K562 (cell line): ENCODE measurements around the gene NEXN. TPM values are rescaled to one million over a fixed set of nuclear protein-coding genes. Genes with fewer than 3 reads are reported as not detected.

Source experiments
- ATAC-seq: fragments of 200-7000 bp; cut with Tn5 transposase; 3 replicates; pipeline ENCODE4 v1.9.1; 2020; ENCODE audit warnings: moderate library complexity
- BruUV-seq: library from RNA; stranded (reverse); fragments of 400-500 nt; replicated peaks from 2 replicates; lab custom pipeline; 2021; lab: Mats Ljungman, UMichigan
- CTCF ChIA-PET: fragments of 300-600 bp; formaldehyde crosslinking; extraction: SDS; loops from one replicate; lab custom pipeline; 2021; ENCODE audit warnings: low intra/inter-chr PET ratio; lab: Yijun Ruan, JAX
- POLR2A ChIA-PET: fragments of 300-600, 350-650 bp; sonication (Branson Sonifier 250); formaldehyde crosslinking; extraction: SDS; loops from one replicate; lab custom pipeline; 2021; ENCODE audit warnings: antibody characterized with exemption, inconsistent platforms; lab: Yijun Ruan, JAX
- DNase-seq, 4 experiments: peaks; one replicate each; pipeline versions ENCODE4 v3.0.0 to v3.0.0-alpha.2; 2011 to 2018; ENCODE audit warnings: low spot score in 3 of 4, mixed read lengths in 3 of 4; ENCODE audit errors: extremely low read depth in 1 of 4
- FAIRE-seq: peaks from 2 replicates; lab custom pipeline; 2011; peaks lifted over from hg19 to GRCh38; lab: Jason Lieb, UNC
- H2AFZ ChIP-seq: 2 replicates; pipeline ENCODE4 v1.6.0; 2011; ENCODE audit warnings: low read depth, low read length, control low read depth, inconsistent platforms
- H3K27ac ChIP-seq: fragments of 200-600 bp; 3 replicates; pipeline ENCODE4 v1.8.0; 2011; ENCODE audit warnings: low read depth, mild to moderate bottlenecking, control low read depth, inconsistent platforms, low read length, moderate library complexity, mixed read lengths; ENCODE audit errors: extremely low read depth
- H3K27me3 ChIP-seq, 2 experiments: fragments of 300-600 bp in 1 of 2; 2 replicates in 1 of 2; 3 replicates in 1 of 2; pipeline versions ENCODE4 v1.6.0 to v1.8.0; 2011; ENCODE audit warnings: inconsistent platforms in 2 of 2, low read length in 2 of 2, mild to moderate bottlenecking in 1 of 2, mixed read lengths in 1 of 2, moderate library complexity in 1 of 2; ENCODE audit not compliant: control insufficient read depth in 2 of 2, insufficient read depth in 2 of 2
- H3K36me3 ChIP-seq: fragments of 300-600 bp; 3 replicates; pipeline ENCODE4 v1.8.0; 2011; ENCODE audit warnings: mild to moderate bottlenecking, low read length, inconsistent platforms; ENCODE audit not compliant: control insufficient read depth, insufficient read depth
- H3K4me1 ChIP-seq, 2 experiments: fragments of 200-600 bp in 1 of 2; replicated peaks in 1 of 2; 2 replicates in 1 of 2; 3 replicates in 1 of 2; pipeline versions ENCODE4 v1.5.1 to v1.8.0; 2011; ENCODE audit warnings: inconsistent platforms in 2 of 2, low read length in 2 of 2, mild to moderate bottlenecking in 1 of 2, mixed read lengths in 1 of 2, moderate library complexity in 1 of 2; ENCODE audit not compliant: control insufficient read depth in 2 of 2, insufficient read depth in 2 of 2
- H3K4me2 ChIP-seq: 2 replicates; pipeline ENCODE4 v1.6.1; 2011; ENCODE audit warnings: low read length, control low read depth, inconsistent platforms, mixed read lengths; ENCODE audit not compliant: insufficient read depth
- H3K4me3 ChIP-seq: fragments of 200-600 bp; sonication (generic), shearing (Covaris generic); 2 replicates; pipeline ENCODE4 v1.5.1; 2016; ENCODE audit warnings: control low read depth, inconsistent platforms
- H3K79me2 ChIP-seq: fragments of 200-600 bp; 3 replicates; pipeline ENCODE4 v1.8.0; 2011; ENCODE audit warnings: low read length, inconsistent platforms; ENCODE audit not compliant: control insufficient read depth, insufficient read depth
- H3K9ac ChIP-seq, 2 experiments: 2 replicates each; pipeline versions ENCODE4 v1.6.0 to v1.6.1; 2011; ENCODE audit warnings: low read depth in 2 of 2, low read length in 2 of 2, control low read depth in 1 of 2, inconsistent platforms in 1 of 2, mild to moderate bottlenecking in 1 of 2, mixed read lengths in 1 of 2; ENCODE audit not compliant: insufficient read depth in 1 of 2
- H3K9me1 ChIP-seq: one replicate; pipeline ENCODE4 v1.6.0; 2011; ENCODE audit warnings: inconsistent platforms, mild to moderate bottlenecking, low read length, moderate library complexity; ENCODE audit not compliant: control insufficient read depth, insufficient read depth
- H3K9me3 ChIP-seq: replicated peaks from 2 replicates; pipeline ENCODE4 v1.5.1; 2011; ENCODE audit warnings: low read depth, low read length, inconsistent platforms; ENCODE audit not compliant: control insufficient read depth, insufficient read depth
- H4K20me1 ChIP-seq: replicated peaks from 2 replicates; pipeline ENCODE4 v1.6.1; 2011; ENCODE audit warnings: low read length, inconsistent platforms, mixed read lengths; ENCODE audit not compliant: control insufficient read depth, insufficient read depth
- BACH1 ChIP-seq: fragments of 200-800 bp; sonication (Bioruptor generic); IDR thresholded peaks from 2 replicates; pipeline ENCODE4 v1.6.1; 2016; ENCODE audit warnings: missing genetic modification characterization, missing compliant biosample characterization
- CREB3L1 ChIP-seq: fragments of 450-650 bp; IDR thresholded peaks from 2 replicates; pipeline ENCODE4 v1.6.1; 2014; ENCODE audit warnings: low read depth, mild to moderate bottlenecking, moderate library complexity, borderline replicate concordance
- FOXP1 ChIP-seq: sonication (generic); formaldehyde crosslinking; IDR thresholded peaks from 2 replicates; pipeline ENCODE4 v1.8.0; 2022; ENCODE audit warnings: mild to moderate bottlenecking, missing genetic modification reagents
- MBD2 ChIP-seq: sonication (generic); IDR thresholded peaks from 2 replicates; pipeline ENCODE4 v1.6.1; 2016; ENCODE audit warnings: low read depth, borderline replicate concordance
- RBM15 ChIP-seq: fragments of 200-400 bp; formaldehyde crosslinking; IDR thresholded peaks from 2 replicates; pipeline ENCODE4 v1.6.1; 2018; ENCODE audit warnings: mild to moderate bottlenecking, low read length, moderate library complexity; ENCODE audit not compliant: insufficient read depth
- SMAD3 ChIP-seq: fragments of 450-650 bp; formaldehyde crosslinking; conservative IDR thresholded peaks from 2 replicates; pipeline ENCODE4 v1.4.0; 2020; ENCODE audit warnings: mild to moderate bottlenecking
- SP1 ChIP-seq: sonication (generic); formaldehyde crosslinking; IDR thresholded peaks from 2 replicates; pipeline ENCODE4 v1.8.1; 2022; ENCODE audit warnings: mild to moderate bottlenecking, missing genetic modification reagents
- TCF7L2 ChIP-seq: fragments of 150-350 bp; IDR thresholded peaks from 2 replicates; pipeline ENCODE4 v1.6.1; 2016; ENCODE audit warnings: low read depth, mild to moderate bottlenecking, low read length, moderate library complexity
- ZFP91 ChIP-seq: sonication (generic); formaldehyde crosslinking; IDR thresholded peaks from 2 replicates; pipeline ENCODE4 v1.8.0; 2022; ENCODE audit warnings: mild to moderate bottlenecking, missing genetic modification reagents
- ZNF140 ChIP-seq: fragments of 250-450 bp; sonication (Bioruptor Pico); IDR thresholded peaks from 2 replicates; pipeline ENCODE4 v1.8.0; 2021; ENCODE audit warnings: moderate library complexity, mild to moderate bottlenecking, inconsistent platforms
- ZNF212 ChIP-seq: fragments of 450-650 bp; formaldehyde crosslinking; IDR thresholded peaks from 2 replicates; pipeline ENCODE4 v1.4.0; 2020; ENCODE audit warnings: mild to moderate bottlenecking
- ZNF444 ChIP-seq: fragments of 250-450 bp; sonication (Bioruptor Pico); IDR thresholded peaks from 2 replicates; pipeline ENCODE4 v1.4.0; 2020; ENCODE audit warnings: mild to moderate bottlenecking, moderate library complexity
- ZSCAN32 ChIP-seq: fragments of 450-650 bp; formaldehyde crosslinking; IDR thresholded peaks from 2 replicates; pipeline ENCODE4 v1.4.0; 2020; ENCODE audit warnings: mild to moderate bottlenecking, moderate library complexity
- WGBS: fragments of 100-300 bp; shearing (Covaris generic); methylation state at CpG from one replicate; pipeline ENCODE4 v1.1.6; 2016; ENCODE audit warnings: low coverage, mixed read lengths; ENCODE audit not compliant: insufficient coverage; ENCODE audit errors: missing lambda C conversion rate; 5-methylcytosine and 5-hydroxymethylcytosine counted together
- in situ Hi-C: fragments of 300-500 bp; cut with MboI; formaldehyde crosslinking; loops from 4 replicates; pipeline ENCODE4 v1.15.0; 2018; ENCODE audit warnings: inconsistent platforms, mixed read lengths
- intact Hi-C: fragments of 100-400 bp; cut with micrococcal nuclease; formaldehyde crosslinking; loops from 2 replicates; pipeline ENCODE4 v1.14.2; 2022
- polyA plus RNA-seq, 8 experiments: library from polyadenylated mRNA; depleted of rRNA in 4 of 8; stranded (reverse) in 5 of 8; unstranded in 3 of 8; fragments of >200 nt; fragmentation: Nextera tagmentation in 2 of 8; fragmentation: Illumina TruSeq in 1 of 8; extraction: Ambion mirVana in 2 of 8; extraction: Trizol in 1 of 8; gene quantifications; 2 replicates each; pipeline versions ENCODE4 v1.2.1 to v1.2.3, GENCODE V29; 2011 to 2014; ENCODE audit warnings: inconsistent platforms in 1 of 8, missing spikeins in 1 of 8
- total RNA-seq, 7 experiments: library from RNA; depleted of rRNA in 6 of 7; stranded (reverse); fragments of >200 nt in 6 of 7; fragmentation: Illumina TruSeq in 2 of 7; extraction: Trizol in 2 of 7; gene quantifications; 2 replicates each; pipeline versions ENCODE4 v1.2.1 to v1.2.3, GENCODE V29; 2011 to 2021; ENCODE audit warnings: low replicate concordance in 1 of 7
- TF ChIP-seq, protein P1 (sequence below): fragments of 450-650 bp; formaldehyde crosslinking; IDR thresholded peaks from 2 replicates; pipeline ENCODE4 v1.4.0; 2020; ENCODE audit warnings: mild to moderate bottlenecking, moderate library complexity
- TF ChIP-seq, protein P2 (sequence below), 2 experiments: fragments of 450-650 bp; conservative IDR thresholded peaks; 2 replicates each; pipeline ENCODE4 v1.6.1; 2017; ENCODE audit warnings: mild to moderate bottlenecking in 2 of 2, moderate library complexity in 2 of 2

NEXN gene
- total and polyA plus RNA-seq, 9 of the 15 experiments (the other 6 are each of a cell fraction or from before 2014, with no cell fraction given): 0.18 to 1.8 (median 0.76) TPM

DNA sequence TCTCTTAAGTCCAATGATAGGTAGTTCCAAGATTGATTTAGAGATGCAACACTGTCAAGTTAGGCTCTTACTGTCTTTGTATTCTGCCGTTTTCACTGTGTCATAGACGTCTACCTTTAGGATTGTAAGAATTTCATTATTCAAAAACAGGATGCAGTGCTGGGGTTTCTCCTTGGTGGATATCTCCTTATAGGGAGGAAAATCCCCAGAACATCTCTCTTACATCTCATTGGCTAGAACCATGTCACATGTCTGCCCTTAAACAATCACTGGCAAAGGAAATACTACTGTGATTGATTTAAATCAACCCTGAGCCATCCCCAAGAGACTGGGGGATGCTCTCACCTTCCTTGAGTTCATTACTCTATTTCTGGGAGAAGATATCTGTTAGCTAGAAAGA, 101.3 kb downstream of the NEXN start (continued):
- TF ChIP-seq ZFP91 (CRISPR knock-in tag) (no peak), ZNF140 (CRISPR knock-in tag) (no peak), ZNF444 (CRISPR knock-in tag) (no peak)

- no peaks in the 10 kb centered on the region for H3K9me1 ChIP-seq
- WGBS: 88% methylated on average over 3 of the region's 3 CpGs
- ChIA-PET POLR2A (interaction anchor here (2.5 to 9.1 kb wide), 3 partner anchors 10 to 12 kb away, joined by 9 to 118 read pairs (median 22); partner anchors contain the start of genes DNAJB4 and FUBP1), CTCF (no interaction called here)
- no TSS peak for BruUV-seq
- DNase-seq (no peak), ATAC-seq (no peak), FAIRE-seq (no peak)
- H3K4me3 ChIP-seq: no peak overlapping the region
- H3K4me1 ChIP-seq: no peaks in the 10 kb centered on the region; a peak in 1 of 5 replicates
- no peak overlapping the region for H3K27ac ChIP-seq
- no peaks in the 10 kb centered on the region for H4K20me1 ChIP-seq
- no peak overlapping the region for H3K9ac ChIP-seq
- no peak overlapping the region for H3K4me2 ChIP-seq
- intact Hi-C loops (no loop called here), in situ Hi-C loops (no loop called here)
- H3K36me3 ChIP-seq: peaks cover 21% of the 10 kb centered on the region; the same call in 2 of the 3 replicates
- H3K9me3 ChIP-seq: no peaks in the 10 kb centered on the region
- peaks cover 49% of the 10 kb centered on the region for H3K79me2 ChIP-seq
- no peak overlapping the region for H2AFZ ChIP-seq
- no peaks in the 10 kb centered on the region for H3K27me3 ChIP-seq
- no peak for TF ChIP-seq CREB3L1
- TF ChIP-seq ZNF212 (CRISPR knock-in tag): no peak
- no peak for TF ChIP-seq MBD2
- TF ChIP-seq SP1 (CRISPR knock-in tag): no peak
- TF ChIP-seq BACH1 (tag): no peak
- no peak for TF ChIP-seq FOXP1 (CRISPR knock-in tag)
- TF ChIP-seq SMAD3 (CRISPR knock-in tag): no peak
- no peak for TF ChIP-seq TCF7L2
- TF ChIP-seq ZSCAN32 (CRISPR knock-in tag): no peak
- TF ChIP-seq RBM15: no peak
- TF ChIP-seq, protein P1, sequence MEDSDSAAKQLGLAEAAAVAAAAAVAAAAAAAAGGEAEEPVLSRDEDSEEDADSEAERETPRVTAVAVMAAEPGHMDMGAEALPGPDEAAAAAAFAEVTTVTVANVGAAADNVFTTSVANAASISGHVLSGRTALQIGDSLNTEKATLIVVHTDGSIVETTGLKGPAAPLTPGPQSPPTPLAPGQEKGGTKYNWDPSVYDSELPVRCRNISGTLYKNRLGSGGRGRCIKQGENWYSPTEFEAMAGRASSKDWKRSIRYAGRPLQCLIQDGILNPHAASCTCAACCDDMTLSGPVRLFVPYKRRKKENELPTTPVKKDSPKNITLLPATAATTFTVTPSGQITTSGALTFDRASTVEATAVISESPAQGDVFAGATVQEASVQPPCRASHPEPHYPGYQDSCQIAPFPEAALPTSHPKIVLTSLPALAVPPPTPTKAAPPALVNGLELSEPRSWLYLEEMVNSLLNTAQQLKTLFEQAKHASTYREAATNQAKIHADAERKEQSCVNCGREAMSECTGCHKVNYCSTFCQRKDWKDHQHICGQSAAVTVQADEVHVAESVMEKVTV (CRISPR knock-in tag): no peak
- TF ChIP-seq, protein P2, sequence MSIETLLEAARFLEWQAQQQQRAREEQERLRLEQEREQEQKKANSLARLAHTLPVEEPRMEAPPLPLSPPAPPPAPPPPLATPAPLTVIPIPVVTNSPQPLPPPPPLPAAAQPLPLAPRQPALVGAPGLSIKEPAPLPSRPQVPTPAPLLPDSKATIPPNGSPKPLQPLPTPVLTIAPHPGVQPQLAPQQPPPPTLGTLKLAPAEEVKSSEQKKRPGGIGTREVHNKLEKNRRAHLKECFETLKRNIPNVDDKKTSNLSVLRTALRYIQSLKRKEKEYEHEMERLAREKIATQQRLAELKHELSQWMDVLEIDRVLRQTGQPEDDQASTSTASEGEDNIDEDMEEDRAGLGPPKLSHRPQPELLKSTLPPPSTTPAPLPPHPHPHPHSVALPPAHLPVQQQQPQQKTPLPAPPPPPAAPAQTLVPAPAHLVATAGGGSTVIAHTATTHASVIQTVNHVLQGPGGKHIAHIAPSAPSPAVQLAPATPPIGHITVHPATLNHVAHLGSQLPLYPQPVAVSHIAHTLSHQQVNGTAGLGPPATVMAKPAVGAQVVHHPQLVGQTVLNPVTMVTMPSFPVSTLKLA (conservative IDR thresholded peaks at IDR 0.05): no peak
These were observed 102.3 kb downstream of the NEXN start for GRCh38 chr1:77990629-77991204.
